Inferior parietal cortex (tissue), 1 donor: ENCODE data around the gene RORB.
"Not testable (repeated sequence)": the region's sequence is repeated elsewhere in the genome, so short reads cannot be mapped to it uniquely, and the experiment has no call there.

Experiments
- DNase-seq: peaks from one replicate; pipeline ENCODE4 v3.0.0-alpha.2; 2016; ENCODE audit errors: extremely low spot score

Gene RORB

DNA sequence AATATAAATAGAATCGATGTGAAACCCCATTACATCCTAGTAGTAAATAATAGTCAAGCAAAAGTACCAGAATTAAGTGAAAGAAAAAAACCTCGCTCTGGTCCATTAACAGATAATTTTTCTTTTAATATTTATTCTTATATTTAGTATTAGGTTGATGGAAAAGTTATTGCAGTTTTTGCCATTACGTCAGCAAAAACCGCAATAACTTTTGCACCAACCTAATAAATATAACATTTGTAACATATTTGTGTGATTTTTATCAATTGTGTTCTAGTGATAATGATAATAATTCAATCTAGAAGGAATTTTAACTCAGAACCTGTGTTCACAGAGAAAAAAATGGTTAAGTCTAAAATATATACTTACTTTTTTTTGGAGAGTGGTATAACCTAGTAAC is 16.1 kb downstream of the RORB start:
- no peak for DNase-seq

DNA sequence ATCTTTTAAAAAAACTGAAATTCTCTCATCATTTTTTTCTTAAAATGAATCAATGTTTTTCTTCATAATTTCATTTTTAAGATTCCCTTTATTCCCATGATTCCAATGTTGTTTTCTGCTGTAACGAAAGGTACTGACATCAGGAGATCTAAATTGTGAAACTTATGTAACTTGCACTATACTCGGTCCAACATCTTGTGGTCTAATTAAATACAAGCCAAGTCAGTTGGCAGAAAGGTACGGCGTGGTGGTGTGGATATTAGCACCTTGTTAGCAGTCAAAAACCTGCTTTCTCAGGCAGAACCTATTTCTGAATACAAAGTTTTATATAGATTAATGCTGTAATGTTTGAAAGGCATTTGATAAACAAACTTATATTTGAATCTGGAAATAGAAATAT is 20.1 kb downstream of the RORB start:
- DNase-seq, result no peak

GRCh38 chr9:74519419-74519818 is 22.3 kb downstream of the RORB start:
- DNase-seq, result no peak

- DNase-seq, result no peak
Observed at GRCh38 chr9:74521009-74521408, 23.9 kb downstream of the RORB start.

DNA sequence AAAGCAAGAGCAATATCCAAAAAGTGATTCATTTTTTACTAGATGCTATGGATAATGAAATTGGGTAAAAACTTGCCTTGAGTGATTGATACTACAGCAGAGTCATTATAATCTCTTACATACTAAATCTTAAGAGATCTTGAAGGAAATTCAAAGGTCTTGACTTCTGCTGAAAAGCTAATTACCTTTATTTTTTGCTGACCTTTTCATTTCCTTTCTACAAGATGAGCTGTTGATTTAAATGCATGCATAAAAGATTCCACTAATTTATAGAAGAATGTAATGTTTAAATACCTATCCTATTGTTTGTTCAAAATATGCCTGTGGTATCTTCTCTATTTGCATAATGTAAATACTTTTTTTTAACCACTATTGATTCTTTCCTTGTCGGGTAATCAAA is 27.2 kb downstream of the RORB start:
- no peak for DNase-seq

DNA sequence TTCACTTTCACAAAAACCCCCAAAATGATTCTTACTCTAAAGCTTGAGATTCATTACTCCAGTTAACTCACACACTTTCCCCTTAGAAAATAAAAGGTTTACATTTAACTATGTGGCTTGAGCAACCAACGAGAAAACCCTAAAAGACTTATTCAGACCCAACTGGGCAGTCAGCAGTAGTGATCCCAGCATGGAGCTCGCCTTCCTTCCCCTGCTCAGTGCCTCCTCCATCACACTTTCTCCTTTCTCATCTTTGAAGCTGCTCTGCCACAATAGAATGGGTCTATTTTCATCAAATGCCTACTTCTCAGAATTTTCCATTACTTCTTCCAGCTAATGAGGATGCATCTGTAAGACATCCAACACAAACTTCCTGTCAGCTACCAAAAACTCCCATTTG is 29.1 kb downstream of the RORB start:
- DNase-seq, result no peak

GRCh38 chr9:74527718-74528117 is 30.6 kb downstream of the RORB start:
- DNase-seq, result no peak

GRCh38 chr9:74528207-74528606 is 31.1 kb downstream of the RORB start:
- DNase-seq, result no peak

DNA sequence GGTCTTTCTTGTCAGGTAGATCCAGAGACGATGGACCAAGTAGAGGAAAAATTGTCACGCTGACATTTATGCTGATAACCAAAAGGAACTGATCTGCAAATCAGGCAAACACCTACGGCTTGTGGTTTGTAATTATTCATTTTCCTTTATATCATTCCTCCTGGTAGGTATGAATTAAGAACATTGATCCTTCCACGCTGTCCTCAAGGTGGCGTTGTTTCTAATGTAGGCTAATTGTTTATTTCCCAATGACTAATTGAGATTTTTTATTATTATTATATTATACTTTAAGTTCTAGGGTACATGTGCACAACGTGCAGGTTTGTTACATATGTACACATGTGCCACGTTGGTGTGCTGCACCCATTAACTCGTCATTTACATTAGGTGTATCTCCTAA is 33.3 kb downstream of the RORB start:
- not testable (repeated sequence) for DNase-seq

GRCh38 chr9:74533253-74533652 is 36.1 kb downstream of the RORB start:
- DNase-seq, result no peak

DNA sequence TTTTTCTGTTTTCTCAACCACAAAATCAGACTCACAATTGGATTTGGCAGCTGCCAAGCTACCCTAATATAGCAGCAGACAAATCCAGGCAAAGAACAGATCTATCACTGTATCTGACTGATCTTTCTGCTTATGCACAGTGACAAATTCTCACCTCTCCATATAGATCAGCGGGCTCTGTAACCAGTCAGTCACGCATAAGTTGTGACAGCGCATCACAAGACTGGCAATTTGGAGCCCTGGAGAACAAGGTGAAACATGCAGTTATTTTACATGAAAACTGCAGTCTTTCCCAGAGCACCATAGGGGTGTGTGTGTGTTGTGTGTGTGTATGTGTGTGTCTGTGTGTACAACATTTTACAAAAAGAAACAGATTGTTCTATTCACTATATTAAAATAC is 37.7 kb downstream of the RORB start:
- no peak for DNase-seq

GRCh38 chr9:74543145-74543544 is 46.0 kb downstream of the RORB start:
- no peak for DNase-seq

- DNase-seq, result no peak
Observed at GRCh38 chr9:74551266-74551665, 54.1 kb downstream of the RORB start.

DNA sequence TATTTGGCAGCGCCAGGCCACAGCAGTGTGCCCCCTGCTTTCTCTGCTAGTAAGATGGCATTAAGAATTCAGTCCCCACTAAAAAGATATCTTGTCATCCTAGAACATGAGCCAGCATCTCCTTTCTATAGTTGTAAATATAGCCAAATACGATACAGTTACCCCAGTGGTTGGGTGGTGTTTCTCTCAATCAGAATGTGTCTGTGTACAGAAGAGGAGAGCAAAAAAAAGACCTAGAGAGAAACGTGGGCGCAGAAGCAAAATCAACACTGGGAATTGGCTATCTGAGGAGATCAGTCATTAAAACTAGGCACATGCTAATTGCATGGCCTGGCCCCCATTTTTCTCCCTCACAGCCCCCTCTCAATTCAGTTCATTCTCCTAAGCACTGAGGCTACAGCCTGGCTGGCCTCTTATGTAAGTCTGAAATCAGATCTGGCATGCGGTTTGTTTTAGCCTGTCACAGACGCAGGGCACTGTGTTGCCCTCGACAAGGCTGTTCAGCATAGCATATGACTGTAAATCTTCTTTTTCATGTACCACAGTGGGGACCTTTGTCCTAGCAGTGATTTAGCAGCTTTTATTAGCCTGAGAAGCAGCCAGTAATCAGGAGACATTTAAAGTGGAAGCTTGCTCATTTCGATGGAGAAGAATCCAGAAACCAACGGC is 57.8 kb downstream of the RORB start:
- DNase-seq, result peak; percentile 61

- no peak for DNase-seq
Observed at GRCh38 chr9:74555565-74555964, 58.4 kb downstream of the RORB start.

- no peak for DNase-seq
Observed at GRCh38 chr9:74556685-74557084, 59.5 kb downstream of the RORB start.

DNA sequence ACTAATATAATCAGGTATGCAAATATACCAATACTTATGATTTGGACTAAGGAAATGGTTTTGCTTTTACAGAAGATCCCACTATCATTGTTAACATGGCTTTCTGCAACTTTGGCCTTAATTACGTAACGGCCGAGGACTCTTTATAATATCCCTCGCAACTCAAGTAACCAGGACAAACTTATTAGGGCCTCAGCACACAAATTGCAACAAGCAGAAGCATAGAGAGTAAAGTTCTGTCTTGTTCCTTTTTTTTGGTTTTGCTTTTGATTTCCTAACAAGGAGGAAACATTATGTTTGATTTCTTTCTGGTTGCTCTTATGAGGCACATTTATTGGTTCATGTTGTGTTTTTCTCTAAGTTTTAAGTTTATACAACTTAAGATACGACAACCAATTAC is 60.4 kb downstream of the RORB start:
- no peak for DNase-seq

DNA sequence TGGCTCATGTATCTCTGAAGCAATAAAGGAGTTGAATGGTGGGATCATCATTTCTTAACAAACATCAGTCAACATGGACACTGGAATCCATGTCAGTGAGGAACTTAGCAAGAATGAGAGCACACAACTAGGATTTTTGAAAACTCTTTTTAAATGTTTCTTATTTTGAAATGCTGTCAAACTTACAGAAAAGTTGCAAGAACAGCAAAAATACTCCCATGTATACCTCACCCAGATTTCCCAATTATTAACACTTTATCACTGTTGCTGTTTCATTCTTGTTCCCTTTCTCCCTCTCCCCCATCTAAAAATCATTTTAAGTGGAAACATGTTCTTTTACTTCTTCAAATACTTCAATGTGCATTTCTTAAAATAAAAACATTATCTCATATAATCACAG is 65.5 kb downstream of the RORB start:
- no peak for DNase-seq

GRCh38 chr9:74570879-74571512 is 73.9 kb downstream of the RORB start:
- peak; percentile 71 for DNase-seq

DNA sequence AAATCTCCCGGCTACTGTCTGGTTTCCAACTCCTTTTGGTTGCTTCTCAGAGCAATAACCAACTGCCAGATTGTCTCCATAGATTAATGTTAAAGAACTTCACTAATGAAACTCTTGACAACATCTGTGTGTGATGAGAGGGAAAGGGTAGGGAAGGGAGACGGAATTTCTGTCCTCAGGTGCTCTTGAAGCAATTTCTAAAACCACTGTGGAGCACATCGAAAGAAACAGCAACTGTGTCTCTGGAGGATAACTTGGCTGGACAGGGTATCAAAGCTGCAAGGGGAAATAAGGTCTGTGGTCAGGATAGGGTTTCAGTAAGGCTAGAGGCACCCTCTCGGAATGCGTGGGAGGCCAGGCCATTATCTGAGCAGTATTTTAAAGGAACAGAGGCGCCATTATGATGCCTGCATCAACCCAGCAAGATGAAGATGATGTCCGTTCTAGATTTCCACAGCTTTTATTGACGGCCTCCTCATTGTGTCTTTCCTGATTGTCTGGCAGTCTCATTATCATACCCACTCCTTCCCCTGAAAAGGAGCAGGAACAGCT is 76.6 kb downstream of the RORB start:
- no peak for DNase-seq

GRCh38 chr9:74576176-74576575 is 79.0 kb downstream of the RORB start:
- DNase-seq, result no peak

- DNase-seq, result no peak
Observed at GRCh38 chr9:74577956-74578355, 80.8 kb downstream of the RORB start.

DNA sequence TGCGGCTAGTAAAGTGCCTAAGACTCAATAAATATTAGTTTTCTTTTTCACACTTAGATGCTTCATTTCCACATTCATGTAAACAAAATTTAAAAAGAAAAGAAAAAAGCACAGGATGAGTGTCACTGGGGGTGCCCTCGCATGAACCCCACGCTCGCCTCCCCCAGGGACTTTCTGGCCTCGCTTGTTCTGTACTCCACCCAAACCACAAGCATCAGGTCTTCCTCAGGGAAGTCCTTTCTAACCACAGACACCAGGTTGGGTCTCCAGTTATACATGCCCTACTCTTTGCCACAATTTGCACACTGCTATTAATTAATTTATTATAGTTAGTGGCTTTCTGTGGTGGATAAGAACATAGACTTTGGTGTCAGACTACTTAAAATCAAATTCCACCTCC is 92.4 kb downstream of the RORB start:
- DNase-seq, result no peak

GRCh38 chr9:74595286-74595685 is 98.2 kb downstream of the RORB start:
- no peak for DNase-seq
